HFFc6 (cell line): ENCODE data around the gene PACC1. TPM values are rescaled to one million over a fixed set of nuclear protein-coding genes. Genes with fewer than 3 reads are reported as not detected.

Experiments
- DNase-seq: peaks from one replicate; pipeline ENCODE4 v3.0.0-alpha.2; 2018
- H3K27ac Mint-ChIP-seq: 2 replicates; pipeline ENCODE4 v1.8.0; 2020; ENCODE audit warnings: mild to moderate bottlenecking, mixed read lengths
- H3K27me3 Mint-ChIP-seq: 2 replicates; pipeline ENCODE4 v1.8.0; 2021; ENCODE audit warnings: mild to moderate bottlenecking, moderate library complexity, mixed read lengths; ENCODE audit not compliant: insufficient read depth
- H3K36me3 Mint-ChIP-seq: 2 replicates; pipeline ENCODE4 v1.8.0; 2021; ENCODE audit warnings: low read depth, mixed read lengths
- H3K4me1 Mint-ChIP-seq: 2 replicates; pipeline ENCODE4 v1.8.0; 2020; ENCODE audit warnings: low read depth, mixed read lengths
- H3K4me3 Mint-ChIP-seq: 2 replicates; pipeline ENCODE4 v1.8.0; 2020; ENCODE audit warnings: mild to moderate bottlenecking, moderate library complexity, mixed read lengths
- H3K9me3 Mint-ChIP-seq: 2 replicates; pipeline ENCODE4 v1.8.0; 2020; ENCODE audit warnings: mild to moderate bottlenecking, mixed read lengths
- total RNA-seq, 6 experiments: library from RNA; stranded (reverse); fragmentation: NEBNext Ultra II Directional; extraction: Animal tissue kit (Norgen Biotek cat#: 25700); gene quantifications; 2 replicates in 1 of 6; 3 replicates in 5 of 6; pipeline ENCODE4 v1.2.3, GENCODE V29; 2021
- TF ChIP-seq, protein P1 (sequence below): fragments of 200-600 bp; sonication (generic); IDR thresholded peaks from 2 replicates; pipeline ENCODE4 v1.5.0; 2021; ENCODE audit warnings: antibody characterized with exemption, mild to moderate bottlenecking

PACC1 gene
- total RNA-seq, 6 experiments from 2014 or later, result 6.9 to 7.6 (median 7.4) TPM

DNA sequence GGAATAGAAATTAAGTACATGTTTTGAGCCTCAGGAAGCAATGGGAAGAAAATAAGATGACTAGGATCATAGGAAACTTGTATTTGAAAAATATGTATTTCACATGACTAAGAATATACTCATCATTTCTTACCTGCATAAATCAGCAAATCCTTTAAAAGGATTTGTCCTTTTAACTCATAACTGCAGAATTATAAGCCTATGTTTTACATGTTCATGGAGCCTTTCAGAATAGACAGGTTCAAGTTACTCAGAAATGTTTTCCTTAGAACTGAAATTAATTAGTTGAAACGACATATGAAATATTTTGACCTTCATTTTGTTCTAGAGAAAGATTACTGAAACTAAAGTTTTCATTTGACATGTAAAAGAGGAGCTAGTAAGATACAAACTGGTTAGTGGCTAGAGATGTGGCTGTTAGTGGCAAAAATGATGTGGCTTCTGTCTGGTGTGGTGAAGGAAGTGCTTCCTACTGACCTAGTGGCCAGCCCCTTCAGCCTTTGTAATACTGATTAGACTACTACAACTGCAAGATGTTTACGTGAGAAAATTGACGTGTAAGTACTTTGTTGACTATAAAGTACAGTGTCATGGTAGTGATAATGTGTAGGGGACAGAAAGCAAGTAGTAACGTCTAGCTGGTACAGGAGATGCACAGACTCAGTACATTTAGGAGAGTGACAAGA lies 54.7 kb downstream of the PACC1 start:
- Mint-ChIP-seq H3K36me3 (peaks cover 4% of the 10 kb centered on the region), H3K27ac (no peak overlapping the region), H3K27me3 (no peaks in the 10 kb centered on the region), H3K4me3 (no peak overlapping the region), H3K4me1 (peaks cover 15% of the 10 kb centered on the region), H3K9me3 (no peaks in the 10 kb centered on the region)
- TF ChIP-seq, protein P1, sequence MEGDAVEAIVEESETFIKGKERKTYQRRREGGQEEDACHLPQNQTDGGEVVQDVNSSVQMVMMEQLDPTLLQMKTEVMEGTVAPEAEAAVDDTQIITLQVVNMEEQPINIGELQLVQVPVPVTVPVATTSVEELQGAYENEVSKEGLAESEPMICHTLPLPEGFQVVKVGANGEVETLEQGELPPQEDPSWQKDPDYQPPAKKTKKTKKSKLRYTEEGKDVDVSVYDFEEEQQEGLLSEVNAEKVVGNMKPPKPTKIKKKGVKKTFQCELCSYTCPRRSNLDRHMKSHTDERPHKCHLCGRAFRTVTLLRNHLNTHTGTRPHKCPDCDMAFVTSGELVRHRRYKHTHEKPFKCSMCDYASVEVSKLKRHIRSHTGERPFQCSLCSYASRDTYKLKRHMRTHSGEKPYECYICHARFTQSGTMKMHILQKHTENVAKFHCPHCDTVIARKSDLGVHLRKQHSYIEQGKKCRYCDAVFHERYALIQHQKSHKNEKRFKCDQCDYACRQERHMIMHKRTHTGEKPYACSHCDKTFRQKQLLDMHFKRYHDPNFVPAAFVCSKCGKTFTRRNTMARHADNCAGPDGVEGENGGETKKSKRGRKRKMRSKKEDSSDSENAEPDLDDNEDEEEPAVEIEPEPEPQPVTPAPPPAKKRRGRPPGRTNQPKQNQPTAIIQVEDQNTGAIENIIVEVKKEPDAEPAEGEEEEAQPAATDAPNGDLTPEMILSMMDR, result no peak
- DNase-seq, result no peak

DNA sequence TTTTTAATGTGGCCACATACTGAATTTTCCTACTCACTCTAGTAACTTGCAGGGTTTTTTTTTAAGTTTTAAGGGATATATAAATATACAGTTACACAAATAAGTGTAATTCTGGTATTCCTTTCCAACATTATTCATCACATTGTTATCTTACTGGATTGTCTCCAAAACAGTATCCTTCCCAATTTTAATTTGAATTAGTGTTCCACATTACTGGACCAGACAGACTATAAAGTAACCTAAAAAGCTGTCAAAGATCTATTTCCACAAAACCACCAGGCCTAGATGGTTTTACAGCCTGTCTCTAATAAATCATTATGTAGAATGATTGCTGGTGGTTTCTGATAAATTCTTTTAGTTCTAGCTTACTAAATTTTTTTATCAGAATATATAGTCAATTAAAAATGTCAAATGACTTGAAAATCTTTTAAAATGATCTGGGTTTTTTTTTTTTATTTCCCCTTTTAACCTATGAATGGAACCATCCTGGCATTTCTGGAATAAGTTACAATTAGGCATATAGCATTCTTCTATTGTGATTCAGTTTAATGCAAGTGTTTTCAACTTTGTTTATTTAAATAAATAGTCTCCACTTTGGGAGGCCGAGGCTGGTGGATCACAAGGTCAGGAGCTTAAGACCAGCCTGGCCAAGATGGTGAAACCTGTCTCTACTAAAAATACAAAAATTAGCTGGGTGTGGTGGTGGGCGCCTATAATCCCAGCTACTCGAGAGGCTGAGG lies 59.3 kb downstream of the PACC1 start:
- DNase-seq, result peak; percentile 57
- H3K9me3 Mint-ChIP-seq, result no peaks in the 10 kb centered on the region
- TF ChIP-seq, protein P1, result no peak
- H3K36me3 Mint-ChIP-seq, result peaks cover 6% of the 10 kb centered on the region
- H3K4me3 Mint-ChIP-seq, result no peak overlapping the region
- no peak overlapping the region; the same call in 1 of the 2 replicates for H3K27ac Mint-ChIP-seq
- H3K4me1 Mint-ChIP-seq, result peaks cover 28% of the 10 kb centered on the region
- no peaks in the 10 kb centered on the region for H3K27me3 Mint-ChIP-seq

DNA sequence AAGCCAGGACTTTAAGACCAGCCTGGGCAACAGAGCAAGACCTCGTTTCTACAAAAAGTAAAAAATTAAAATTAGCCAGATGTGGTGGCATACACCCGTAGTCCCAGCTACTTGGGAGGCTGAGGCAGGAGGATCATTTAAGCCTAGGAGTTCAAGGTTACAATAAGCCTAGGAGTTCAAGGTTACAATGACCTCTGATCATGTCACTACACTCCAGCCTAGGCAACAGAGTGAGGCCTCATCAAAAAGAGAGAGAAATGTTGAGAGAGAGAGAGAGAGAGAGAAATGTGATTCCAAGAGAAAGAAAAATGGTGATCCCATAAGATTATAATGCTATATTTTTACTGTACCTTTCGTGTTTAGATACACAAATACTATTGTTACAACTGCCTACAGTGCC lies 60.2 kb downstream of the PACC1 start:
- Mint-ChIP-seq H3K4me3 (no peak overlapping the region), H3K9me3 (no peaks in the 10 kb centered on the region), H3K27me3 (no peaks in the 10 kb centered on the region), H3K27ac (no peak overlapping the region), H3K4me1 (peaks cover 28% of the 10 kb centered on the region), H3K36me3 (peaks cover 6% of the 10 kb centered on the region)
- TF ChIP-seq, protein P1, result no peak
- DNase-seq, result no peak

DNA sequence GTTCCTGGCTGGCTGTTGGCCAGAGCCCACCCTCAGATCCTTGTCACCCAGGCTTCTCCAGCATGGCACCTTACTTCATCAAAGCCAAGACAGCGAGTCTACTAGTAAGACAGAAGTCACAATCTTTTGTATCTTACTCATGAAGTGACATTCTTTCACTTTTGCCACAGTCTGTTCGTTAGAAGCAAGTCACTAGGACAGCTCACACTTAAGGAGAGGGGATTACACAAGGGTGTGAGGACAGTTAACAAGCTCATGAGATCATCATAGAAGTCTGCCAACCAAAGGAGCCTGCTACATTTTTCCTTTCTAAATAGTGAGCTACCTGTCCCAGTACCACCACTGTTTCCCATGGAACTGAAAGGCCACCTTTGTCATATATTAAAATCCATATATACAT lies 61.5 kb downstream of the PACC1 start:
- Mint-ChIP-seq H3K9me3 (no peaks in the 10 kb centered on the region), H3K27ac (no peak overlapping the region), H3K4me1 (peaks cover 28% of the 10 kb centered on the region), H3K36me3 (peaks cover 6% of the 10 kb centered on the region), H3K27me3 (no peaks in the 10 kb centered on the region), H3K4me3 (no peak overlapping the region)
- DNase-seq, result no peak
- TF ChIP-seq, protein P1, result no peak

DNA sequence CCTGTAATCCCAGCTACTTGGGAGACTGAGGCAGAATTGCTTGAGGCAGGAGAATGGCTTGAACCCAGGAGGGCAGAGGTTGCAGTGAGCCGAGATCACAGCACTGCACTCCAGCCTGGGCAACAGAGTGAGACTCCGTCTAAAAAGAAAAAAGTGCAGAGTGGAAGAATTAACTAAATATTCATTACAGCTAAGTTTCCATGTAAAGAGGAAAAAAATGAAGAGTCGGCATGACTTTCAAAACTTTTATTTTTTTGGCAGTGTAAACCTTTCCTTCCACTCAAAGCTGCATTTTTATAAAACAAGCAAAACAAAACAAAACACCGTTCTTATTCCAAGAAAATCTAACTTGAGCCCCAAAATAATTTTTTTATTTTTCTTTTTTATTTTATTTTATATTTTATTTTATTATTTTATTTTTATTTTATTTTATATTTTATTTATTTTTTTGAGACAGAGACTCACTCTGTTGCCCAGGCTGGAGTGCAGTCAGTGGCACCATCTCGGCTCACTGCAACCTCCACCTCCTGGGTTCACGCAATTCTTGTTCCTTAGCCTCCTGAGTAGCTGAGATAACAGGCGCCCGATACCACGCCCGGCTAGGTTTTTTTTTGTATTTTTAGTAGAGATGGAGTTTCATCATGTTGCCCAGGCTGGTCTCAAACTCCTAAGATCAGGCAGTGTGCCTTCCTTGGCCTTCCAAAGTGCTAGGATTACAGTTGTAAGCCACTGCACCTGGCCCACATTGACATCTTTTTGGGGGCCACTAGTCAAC lies 62.9 kb downstream of the PACC1 start:
- H3K27me3 Mint-ChIP-seq, result no peaks in the 10 kb centered on the region
- no peak overlapping the region for H3K27ac Mint-ChIP-seq
- H3K36me3 Mint-ChIP-seq, result peaks cover 6% of the 10 kb centered on the region
- no peak overlapping the region for H3K4me3 Mint-ChIP-seq
- H3K9me3 Mint-ChIP-seq, result no peaks in the 10 kb centered on the region
- TF ChIP-seq, protein P1, result no peak
- H3K4me1 Mint-ChIP-seq, result peaks cover 28% of the 10 kb centered on the region
- no peak for DNase-seq
